MCF 10A (cell line): ENCODE results near the gene CLK3. TPM values are rescaled to one million over a fixed set of nuclear protein-coding genes. Genes with fewer than 3 reads are reported as not detected.

ENCODE experiments used
- Bru-seq: library from RNA; stranded (reverse); fragments of 400-500 nt; gene quantifications from one replicate; lab custom pipeline; 2021; lab: Mats Ljungman, UMichigan
- BruChase-seq, 2 experiments: library from RNA; stranded (reverse); fragments of 400-500 nt; gene quantifications; one replicate each; lab custom pipeline; 2021; lab: Mats Ljungman, UMichigan
- BruUV-seq: library from RNA; stranded (reverse); fragments of 400-500 nt; replicated peaks from 2 replicates; lab custom pipeline; 2021; lab: Mats Ljungman, UMichigan
- CTCF ChIA-PET: fragments of 300-600 bp; sonication (Branson Sonifier 250); formaldehyde crosslinking; extraction: SDS; loops from one replicate; lab custom pipeline; 2021; ENCODE audit warnings: antibody characterized with exemption, inconsistent platforms; lab: Yijun Ruan, JAX
- POLR2A ChIA-PET: fragments of 300-600, 350-650 bp; sonication (Branson Sonifier 250); formaldehyde crosslinking; extraction: SDS; loops from one replicate; lab custom pipeline; 2020; ENCODE audit warnings: antibody characterized with exemption, inconsistent platforms; lab: Yijun Ruan, JAX
- DNase-seq: peaks from one replicate; pipeline ENCODE4 v3.0.0-alpha.2; 2018; ENCODE audit not compliant: unreplicated experiment
- H3K27ac Mint-ChIP-seq: one replicate; pipeline ENCODE4 v1.8.0; 2022; ENCODE audit warnings: mild to moderate bottlenecking, low read depth, mixed read lengths; ENCODE audit not compliant: unreplicated experiment
- H3K27me3 Mint-ChIP-seq: one replicate; pipeline ENCODE4 v1.8.0; 2022; ENCODE audit warnings: mixed read lengths; ENCODE audit not compliant: insufficient read depth, unreplicated experiment
- H3K36me3 Mint-ChIP-seq: one replicate; pipeline ENCODE4 v1.8.0; 2022; ENCODE audit warnings: mild to moderate bottlenecking, moderate library complexity, mixed read lengths; ENCODE audit not compliant: insufficient read depth, unreplicated experiment
- H3K4me1 Mint-ChIP-seq: one replicate; pipeline ENCODE4 v1.8.0; 2022; ENCODE audit warnings: mixed read lengths; ENCODE audit not compliant: insufficient read depth, unreplicated experiment
- H3K4me3 Mint-ChIP-seq: one replicate; pipeline ENCODE4 v1.8.0; 2022; ENCODE audit warnings: mild to moderate bottlenecking, moderate library complexity, mixed read lengths; ENCODE audit not compliant: unreplicated experiment
- H3K9me3 Mint-ChIP-seq: one replicate; pipeline ENCODE4 v1.8.0; 2022; ENCODE audit warnings: mixed read lengths; ENCODE audit not compliant: unreplicated experiment
- intact Hi-C: fragments of 100-400 bp; cut with micrococcal nuclease; formaldehyde crosslinking; loops from 2 replicates; pipeline ENCODE4 v1.14.1; 2022
- long read RNA-seq: library from polyadenylated mRNA; stranded (forward); transcript quantifications from one replicate; pipeline ENCODE4 v2.0.0, GENCODE V29; 2022
- total RNA-seq: library from RNA; stranded (reverse); gene quantifications from 2 replicates; pipeline ENCODE4 v1.2.3, GENCODE V29; 2022
- TF ChIP-seq, protein P1 (sequence below): fragments of 200-600 bp; IDR thresholded peaks from one replicate; pipeline ENCODE4 v1.8.0; 2022; ENCODE audit warnings: antibody characterized with exemption, mild to moderate bottlenecking; ENCODE audit not compliant: unreplicated experiment

CLK3 gene
- total RNA-seq (57.8 and 62.8 TPM in 2 replicates), Bru-seq, nascent RNA (percentile 71 among the genes with signal in this experiment), BruChase-seq, experiment 1, labeled RNA remaining after a 6-hour chase (percentile 69 among the genes with signal in this experiment), BruChase-seq, experiment 2, labeled RNA remaining after a 2-hour chase (percentile 71 among the genes with signal in this experiment)
- long read RNA-seq, transcript CLK3-202 (13 exons, 2,621 nt), result major isoform, 141 of 172 reads
- long read RNA-seq, partial matches to known transcripts, result 13 of 172 reads
- long read RNA-seq, other reads (novel, unspliced or antisense), result 16 of 172 reads

DNA sequence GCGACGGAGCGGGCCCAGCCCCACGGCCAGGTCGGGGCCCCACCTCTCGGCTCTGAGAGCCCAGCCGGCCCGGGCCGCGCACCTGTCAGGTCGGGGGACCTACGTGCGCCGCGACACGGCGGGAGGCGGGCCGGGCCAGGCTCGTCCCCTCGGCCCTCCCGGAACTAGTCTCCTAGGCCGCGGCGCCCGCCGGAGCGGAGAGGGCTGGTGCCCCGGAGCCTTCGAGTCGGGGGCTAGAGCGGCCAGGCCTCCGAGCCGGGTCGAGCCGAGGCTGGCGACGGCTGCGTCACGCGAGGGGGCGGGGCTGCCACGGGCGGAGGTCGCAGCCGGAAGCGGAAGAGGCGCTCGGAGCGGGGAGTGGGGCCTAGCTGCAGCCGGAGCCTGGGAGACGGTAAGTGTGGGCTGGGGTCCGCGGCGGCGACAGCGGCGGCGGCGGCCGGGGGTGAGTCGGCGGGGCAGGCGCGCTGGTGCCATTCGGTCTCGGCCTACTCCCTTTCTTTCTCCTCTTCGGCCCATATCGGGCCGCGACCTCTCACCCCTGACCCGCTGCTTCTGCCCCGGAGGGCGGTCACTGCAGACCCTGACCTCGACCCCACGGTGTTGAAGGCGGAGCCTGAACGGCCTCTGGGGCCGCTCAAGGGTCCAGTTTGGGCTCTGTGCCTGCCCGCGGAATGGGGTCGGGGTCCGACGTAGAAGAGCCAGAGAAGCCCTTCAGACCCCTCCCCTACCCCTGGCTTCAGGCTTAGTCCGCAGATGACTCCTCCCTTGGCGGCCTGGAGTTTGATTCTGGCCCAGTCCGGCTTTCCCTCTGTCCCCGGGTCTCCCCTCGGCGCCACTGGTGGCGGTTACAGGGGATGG lies at the start of gene CLK3:
TSS of gene CLK3 (plus strand) at position 329 of the 858 bp plus-strand sequence. CDS start 3,361 bp downstream, outside the sequence.
- Mint-ChIP-seq H3K4me3 (peak within 1 kb of the TSS; percentile 84), H3K36me3 (peaks cover 24% of the 10 kb centered on the region), H3K27me3 (peaks cover 7% of the 10 kb centered on the region), H3K9me3 (no peaks in the 10 kb centered on the region), H3K27ac (peak within 1 kb of the TSS; percentile 95), H3K4me1 (peaks cover 31% of the 10 kb centered on the region)
- peak; percentile 92 for DNase-seq
- BruUV-seq, result TSS peak; percentile 57
- ChIA-PET CTCF (interaction anchor here (0.7 to 3.5 kb wide), 7 partner anchors 15 to 335 kb away, joined by 3 to 42 read pairs (median 4); partner anchors contain the start of gene CSK), POLR2A (interaction anchor here (0.6 to 5.7 kb wide), 26 partner anchors 10 to 837 kb away, joined by 3 to 71 read pairs (median 4); partner anchors contain the start of genes ARID3B, CSK, FAM219B and RPP25)
- TF ChIP-seq, protein P1, sequence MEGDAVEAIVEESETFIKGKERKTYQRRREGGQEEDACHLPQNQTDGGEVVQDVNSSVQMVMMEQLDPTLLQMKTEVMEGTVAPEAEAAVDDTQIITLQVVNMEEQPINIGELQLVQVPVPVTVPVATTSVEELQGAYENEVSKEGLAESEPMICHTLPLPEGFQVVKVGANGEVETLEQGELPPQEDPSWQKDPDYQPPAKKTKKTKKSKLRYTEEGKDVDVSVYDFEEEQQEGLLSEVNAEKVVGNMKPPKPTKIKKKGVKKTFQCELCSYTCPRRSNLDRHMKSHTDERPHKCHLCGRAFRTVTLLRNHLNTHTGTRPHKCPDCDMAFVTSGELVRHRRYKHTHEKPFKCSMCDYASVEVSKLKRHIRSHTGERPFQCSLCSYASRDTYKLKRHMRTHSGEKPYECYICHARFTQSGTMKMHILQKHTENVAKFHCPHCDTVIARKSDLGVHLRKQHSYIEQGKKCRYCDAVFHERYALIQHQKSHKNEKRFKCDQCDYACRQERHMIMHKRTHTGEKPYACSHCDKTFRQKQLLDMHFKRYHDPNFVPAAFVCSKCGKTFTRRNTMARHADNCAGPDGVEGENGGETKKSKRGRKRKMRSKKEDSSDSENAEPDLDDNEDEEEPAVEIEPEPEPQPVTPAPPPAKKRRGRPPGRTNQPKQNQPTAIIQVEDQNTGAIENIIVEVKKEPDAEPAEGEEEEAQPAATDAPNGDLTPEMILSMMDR, result no peak
- intact Hi-C loops, result loop anchor here (2.0 to 10.0 kb wide), 2 partner anchors 75 to 151 kb away; partner anchors contain the start of genes ARID3B and UBL7

DNA sequence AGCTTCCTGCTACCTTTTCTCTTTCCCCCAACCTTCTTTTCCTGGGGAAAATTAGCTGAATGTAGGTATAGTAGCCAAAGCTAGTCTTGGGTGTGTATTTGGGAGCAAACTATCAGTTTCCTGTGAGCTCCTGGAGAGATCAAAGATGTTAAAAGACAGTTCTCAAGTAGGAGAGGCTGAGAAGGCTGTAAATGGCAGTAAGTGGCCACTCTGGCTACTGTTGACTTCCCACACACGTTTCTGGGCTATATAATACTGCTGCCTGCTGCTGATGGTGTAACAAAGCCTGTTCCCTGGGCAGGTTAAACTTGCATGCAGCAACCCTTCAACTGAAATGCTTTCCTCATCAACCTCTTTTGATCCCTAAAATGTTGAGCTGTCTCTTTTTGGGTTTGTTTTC lies 47.0 kb upstream of the CLK3 start:
- TF ChIP-seq, protein P1, result no peak
- POLR2A ChIA-PET, result interaction anchor here (0.6 kb wide), 1 partner anchor 326 kb away, joined by 3 read pairs; no protein-coding TSS in a partner anchor
- intact Hi-C loops, result no loop called here
- no peaks in the 10 kb centered on the region for H3K9me3 Mint-ChIP-seq
- H3K27me3 Mint-ChIP-seq, result no peaks in the 10 kb centered on the region
- no peaks in the 10 kb centered on the region for H3K4me1 Mint-ChIP-seq
- no peak for DNase-seq
- H3K36me3 Mint-ChIP-seq, result peaks cover 5% of the 10 kb centered on the region
- no peak overlapping the region for H3K27ac Mint-ChIP-seq
- H3K4me3 Mint-ChIP-seq, result no peak overlapping the region
- no TSS peak for BruUV-seq
- CTCF ChIA-PET, result no interaction called here

DNA sequence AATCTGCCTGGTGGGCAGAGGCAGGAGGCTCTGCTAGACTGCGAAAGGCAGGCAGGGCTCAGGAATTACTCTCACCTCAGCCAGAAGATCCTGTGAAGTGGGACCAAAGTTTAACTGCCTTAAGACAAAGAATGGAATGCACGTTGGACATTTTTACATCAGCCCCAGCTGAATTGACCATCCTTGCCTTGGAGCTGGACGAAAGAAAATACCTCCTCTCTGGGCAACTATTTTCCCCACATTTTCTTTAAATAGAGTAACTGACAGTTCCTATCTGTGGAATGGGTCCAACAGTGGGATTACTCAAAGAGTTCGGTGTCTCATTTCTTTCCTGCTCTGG lies 45.9 kb upstream of the CLK3 start:
- Mint-ChIP-seq H3K9me3 (no peaks in the 10 kb centered on the region), H3K27me3 (no peaks in the 10 kb centered on the region), H3K4me1 (no peaks in the 10 kb centered on the region), H3K27ac (no peak overlapping the region), H3K4me3 (no peak overlapping the region), H3K36me3 (peaks cover 10% of the 10 kb centered on the region)
- no peak for DNase-seq
- ChIA-PET CTCF (interaction anchor here (0.9 kb wide), 1 partner anchor 65 kb away, joined by 3 read pairs; no protein-coding TSS in a partner anchor), POLR2A (interaction anchor here (1.1 kb wide), 1 partner anchor 46 kb away, joined by 3 read pairs; the partner anchor contains the start of gene CLK3)
- intact Hi-C loops, result no loop called here
- no TSS peak for BruUV-seq
- TF ChIP-seq, protein P1, result no peak
